GM18511 (cell line): ENCODE data around the gene ZNF263.
"Not testable (repeated sequence)": the region's sequence is repeated elsewhere in the genome, so short reads cannot be mapped to it uniquely, and the experiment has no call there.

ENCODE experiments used
- ATAC-seq: cut with Tn5 transposase; IDR thresholded peaks from one replicate; pipeline ENCODE4 v1.9.1; 2021; ENCODE audit warnings: mild to moderate bottlenecking, moderate library complexity; ENCODE audit not compliant: unreplicated experiment

ZNF263 gene

GRCh38 chr16:3266873-3267537, 16.3 kb upstream of the ZNF263 start:
- ATAC-seq, result no peak

- no peak for ATAC-seq
These were observed 15.0 kb upstream of the ZNF263 start for GRCh38 chr16:3268294-3268693.

- ATAC-seq, result not testable (repeated sequence)
These were observed 12.6 kb upstream of the ZNF263 start for GRCh38 chr16:3270718-3271117.

- not testable (repeated sequence) for ATAC-seq
These were observed 12.0 kb upstream of the ZNF263 start for GRCh38 chr16:3271281-3271680.

GRCh38 chr16:3274490-3274889, 8.8 kb upstream of the ZNF263 start:
- ATAC-seq, result no peak

GRCh38 chr16:3274947-3275346, 8.3 kb upstream of the ZNF263 start:
- no peak for ATAC-seq

- no peak for ATAC-seq
These were observed 6.6 kb upstream of the ZNF263 start for GRCh38 chr16:3276679-3277078.

- ATAC-seq, result no peak
These were observed 2.0 kb upstream of the ZNF263 start for GRCh38 chr16:3281222-3281820.

- ATAC-seq, result peak; percentile 37
These were observed 1.1 kb upstream of the ZNF263 start for GRCh38 chr16:3282103-3282729.

- no peak for ATAC-seq
These were observed 504 bp downstream of the ZNF263 start for GRCh38 chr16:3283543-3284447.

GRCh38 chr16:3285131-3285530, 1.8 kb downstream of the ZNF263 start:
- no peak for ATAC-seq

- ATAC-seq, result no peak
These were observed 6.8 kb downstream of the ZNF263 start for GRCh38 chr16:3289998-3290673.

GRCh38 chr16:3292604-3293003, 9.3 kb downstream of the ZNF263 start:
- ATAC-seq, result no peak

GRCh38 chr16:3295209-3295608, 11.9 kb downstream of the ZNF263 start:
- ATAC-seq, result no peak

GRCh38 chr16:3295783-3296182, 12.5 kb downstream of the ZNF263 start:
- no peak for ATAC-seq

GRCh38 chr16:3304370-3304769, 21.1 kb downstream of the ZNF263 start:
- ATAC-seq, result no peak

GRCh38 chr16:3305109-3306068, 22.1 kb downstream of the ZNF263 start, which contains the start of the genes TIGD7 and ZNF75A:
TSS of gene TIGD7 (minus strand) at chr16:3305430. CDS start at chr16:3300614, 4,816 bp downstream.
TSS of gene ZNF75A (plus strand) at chr16:3305497. CDS start at chr16:3308429, 2,932 bp downstream.
- peak; percentile 98 for ATAC-seq

- ATAC-seq, result no peak
These were observed 22.8 kb downstream of the ZNF263 start for GRCh38 chr16:3306078-3306477.

GRCh38 chr16:3311496-3311895, 28.2 kb downstream of the ZNF263 start:
- no peak for ATAC-seq
